ENCODE results near the gene SOCS3. TPM values are rescaled to one million over a fixed set of nuclear protein-coding genes. Genes with fewer than 3 reads are reported as not detected.
A peak's percentile ranks its signal among the peaks of the same experiment; 100 is the strongest.

Gene SOCS3
- total RNA-seq, 1 experiment from 2014 or later = 11.3 TPM

- H3K4me1 Mint-ChIP-seq (ENCODE audit: low read depth, unreplicated experiment) = peaks cover 7% of the 10 kb centered on the region
- CTCF ChIA-PET = no interaction called here
- no peak overlapping the region for H3K27ac Mint-ChIP-seq (ENCODE audit: unreplicated experiment)
- intact Hi-C loops (cut with micrococcal nuclease; ENCODE audit: unreplicated experiment) = no loop called here
- no peaks in the 10 kb centered on the region for H3K27me3 Mint-ChIP-seq (ENCODE audit: insufficient read depth, unreplicated experiment)
- DNase-seq = no peak
- no TSS peak for BruUV-seq (replicated peaks)
- no peak for TF ChIP-seq CTCF (IDR thresholded peaks at IDR 0.05; ENCODE audit: insufficient read depth in 1 of 2, low read depth in 1 of 2, low read length in 1 of 2, severe bottlenecking in 1 of 2, unreplicated experiment in 1 of 2)
- H3K9me3 ChIP-seq = no peaks in the 10 kb centered on the region
- no peaks in the 10 kb centered on the region for H3K4me1 ChIP-seq
- H3K27me3 ChIP-seq (replicated peaks; ENCODE audit: control insufficient read depth, insufficient read depth, low read length) = no peaks in the 10 kb centered on the region
- no peak overlapping the region for H3K4me3 Mint-ChIP-seq (ENCODE audit: unreplicated experiment)
- H3K4me3 ChIP-seq (ENCODE audit: low read depth, low read length) = no peak overlapping the region
- no peaks in the 10 kb centered on the region for H3K36me3 Mint-ChIP-seq (ENCODE audit: insufficient read depth, unreplicated experiment)
- H3K9me3 Mint-ChIP-seq (ENCODE audit: unreplicated experiment) = no peaks in the 10 kb centered on the region
- POLR2A ChIA-PET = interaction anchor here (0.6 kb wide), 1 partner anchor 9 kb away, joined by 10 read pairs; no protein-coding TSS in a partner anchor
- no peaks in the 10 kb centered on the region for H3K36me3 ChIP-seq (ENCODE audit: control insufficient read depth, insufficient read depth, low read length)
Observed at GRCh38 chr17:78330570-78331224, 29.2 kb downstream of the SOCS3 start.

DNA sequence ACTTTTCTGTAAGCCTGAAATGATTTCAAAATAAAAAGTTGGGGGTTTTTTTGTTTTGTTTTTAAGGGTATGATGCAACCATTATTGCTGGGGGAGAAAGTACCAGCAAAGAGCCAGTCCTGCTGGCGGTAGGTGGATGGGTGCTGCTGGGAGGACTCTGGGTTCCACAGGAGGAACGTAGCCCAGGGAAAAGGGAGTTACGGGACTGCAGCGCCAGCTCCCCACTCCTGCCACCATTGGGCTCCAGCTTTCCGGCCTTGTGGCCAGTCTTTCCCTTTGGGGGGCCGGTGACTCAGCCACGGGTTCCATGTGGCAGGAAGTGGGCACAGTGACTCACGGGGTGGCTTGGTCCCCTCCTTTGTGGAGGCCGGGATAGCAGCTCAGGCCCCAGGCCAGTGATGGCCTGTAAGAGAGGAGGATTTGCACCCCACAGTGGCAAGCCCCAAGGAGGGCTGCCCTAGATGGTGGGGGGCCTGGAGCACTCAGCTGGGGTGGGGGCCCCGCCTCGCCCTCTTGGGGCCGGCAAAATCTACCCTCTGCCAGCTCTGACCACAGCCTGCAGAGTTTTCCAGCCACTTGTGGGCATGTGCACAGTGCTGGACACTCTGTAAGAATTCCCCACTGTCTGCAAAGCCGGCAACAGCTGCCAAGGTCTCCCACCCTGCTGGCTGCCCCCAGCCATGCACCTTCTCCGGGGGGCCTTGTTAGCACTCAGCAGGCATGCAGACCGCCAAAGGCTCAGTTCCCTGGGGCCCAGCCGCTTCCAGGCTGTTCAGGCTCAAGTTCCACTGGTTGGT lies 30.4 kb downstream of the SOCS3 start:
- Histone ChIP-seq H3K4me3 (ENCODE audit: low read depth, low read length) (no peak overlapping the region), H3K27me3 (replicated peaks; ENCODE audit: control insufficient read depth, insufficient read depth, low read length) (no peaks in the 10 kb centered on the region), H3K4me1 (no peaks in the 10 kb centered on the region), H3K9me3 (no peaks in the 10 kb centered on the region), H3K36me3 (ENCODE audit: control insufficient read depth, insufficient read depth, low read length) (no peaks in the 10 kb centered on the region)
- Mint-ChIP-seq H3K36me3 (ENCODE audit: insufficient read depth, unreplicated experiment) (no peaks in the 10 kb centered on the region), H3K27me3 (ENCODE audit: insufficient read depth, unreplicated experiment) (no peaks in the 10 kb centered on the region), H3K9me3 (ENCODE audit: unreplicated experiment) (no peaks in the 10 kb centered on the region), H3K4me3 (ENCODE audit: unreplicated experiment) (no peak overlapping the region), H3K4me1 (ENCODE audit: low read depth, unreplicated experiment) (peaks cover 7% of the 10 kb centered on the region), H3K27ac (ENCODE audit: unreplicated experiment) (peak overlapping the region; percentile 39)
- intact Hi-C loops (cut with micrococcal nuclease; ENCODE audit: unreplicated experiment) = no loop called here
- ChIA-PET POLR2A (no interaction called here), CTCF (no interaction called here)
- no TSS peak for BruUV-seq (replicated peaks)
- DNase-seq = no peak
- no peak for TF ChIP-seq CTCF (IDR thresholded peaks at IDR 0.05; ENCODE audit: insufficient read depth in 1 of 2, low read depth in 1 of 2, low read length in 1 of 2, severe bottlenecking in 1 of 2, unreplicated experiment in 1 of 2)

GRCh38 chr17:78327880-78328279 lies 32.0 kb downstream of the SOCS3 start:
- no peaks in the 10 kb centered on the region for H3K4me1 ChIP-seq
- H3K36me3 Mint-ChIP-seq (ENCODE audit: insufficient read depth, unreplicated experiment) = no peaks in the 10 kb centered on the region
- H3K36me3 ChIP-seq (ENCODE audit: control insufficient read depth, insufficient read depth, low read length) = no peaks in the 10 kb centered on the region
- no TSS peak for BruUV-seq (replicated peaks)
- peaks cover 7% of the 10 kb centered on the region for H3K4me1 Mint-ChIP-seq (ENCODE audit: low read depth, unreplicated experiment)
- no peak overlapping the region for H3K4me3 ChIP-seq (ENCODE audit: low read depth, low read length)
- H3K4me3 Mint-ChIP-seq (ENCODE audit: unreplicated experiment) = no peak overlapping the region
- H3K9me3 ChIP-seq = no peaks in the 10 kb centered on the region
- CTCF ChIA-PET = no interaction called here
- H3K27me3 ChIP-seq (replicated peaks; ENCODE audit: control insufficient read depth, insufficient read depth, low read length) = no peaks in the 10 kb centered on the region
- H3K9me3 Mint-ChIP-seq (ENCODE audit: unreplicated experiment) = no peaks in the 10 kb centered on the region
- DNase-seq = no peak
- H3K27ac Mint-ChIP-seq (ENCODE audit: unreplicated experiment) = no peak overlapping the region
- H3K27me3 Mint-ChIP-seq (ENCODE audit: insufficient read depth, unreplicated experiment) = no peaks in the 10 kb centered on the region
- POLR2A ChIA-PET = no interaction called here
- TF ChIP-seq CTCF (IDR thresholded peaks at IDR 0.05; ENCODE audit: insufficient read depth in 1 of 2, low read depth in 1 of 2, low read length in 1 of 2, severe bottlenecking in 1 of 2, unreplicated experiment in 1 of 2) = no peak
- intact Hi-C loops (cut with micrococcal nuclease; ENCODE audit: unreplicated experiment) = no loop called here

All from Caco-2 (cell line).